Neural progenitor cell (in vitro differentiated cells): Measurements from ENCODE around the gene CARMIL1.

Source experiments
- CTCF ChIP-seq: fragments of 200-600 bp; sonication (generic); IDR thresholded peaks from 2 replicates; pipeline ENCODE4 v1.5.1; 2017; ENCODE audit warnings: antibody characterized with exemption, mild to moderate bottlenecking
- EZH2 ChIP-seq: fragments of 200-600 bp; sonication (generic); IDR thresholded peaks from 2 replicates; pipeline ENCODE4 v1.6.1; 2017; ENCODE audit warnings: antibody characterized with exemption, mild to moderate bottlenecking, moderate library complexity

GRCh38 chr6:25302151-25302550 lies 23.0 kb downstream of the CARMIL1 start:
- TF ChIP-seq CTCF (no peak), EZH2 (no peak)
